K562 (cell line): ENCODE data around the gene COL25A1. TPM values are rescaled to one million over a fixed set of nuclear protein-coding genes. Genes with fewer than 3 reads are reported as not detected.

ENCODE experiments used
- ATAC-seq: fragments of 200-7000 bp; cut with Tn5 transposase; 3 replicates; pipeline ENCODE4 v1.9.1; 2020; ENCODE audit warnings: moderate library complexity
- BruUV-seq: library from RNA; stranded (reverse); fragments of 400-500 nt; replicated peaks from 2 replicates; lab custom pipeline; 2021; lab: Mats Ljungman, UMichigan
- CTCF ChIA-PET: fragments of 300-600 bp; formaldehyde crosslinking; extraction: SDS; loops from one replicate; lab custom pipeline; 2021; ENCODE audit warnings: low intra/inter-chr PET ratio; lab: Yijun Ruan, JAX
- POLR2A ChIA-PET: fragments of 300-600, 350-650 bp; sonication (Branson Sonifier 250); formaldehyde crosslinking; extraction: SDS; loops from one replicate; lab custom pipeline; 2021; ENCODE audit warnings: antibody characterized with exemption, inconsistent platforms; lab: Yijun Ruan, JAX
- DNase-seq, 4 experiments: peaks; one replicate each; pipeline versions ENCODE4 v3.0.0 to v3.0.0-alpha.2; 2011 to 2018; ENCODE audit warnings: low spot score in 3 of 4, mixed read lengths in 3 of 4; ENCODE audit errors: extremely low read depth in 1 of 4
- FAIRE-seq: peaks from 2 replicates; lab custom pipeline; 2011; peaks lifted over from hg19 to GRCh38; lab: Jason Lieb, UNC
- H2AFZ ChIP-seq: 2 replicates; pipeline ENCODE4 v1.6.0; 2011; ENCODE audit warnings: low read depth, low read length, control low read depth, inconsistent platforms
- H3K27ac ChIP-seq: fragments of 200-600 bp; 3 replicates; pipeline ENCODE4 v1.8.0; 2011; ENCODE audit warnings: low read depth, mild to moderate bottlenecking, control low read depth, inconsistent platforms, low read length, moderate library complexity, mixed read lengths; ENCODE audit errors: extremely low read depth
- H3K27me3 ChIP-seq, 2 experiments: fragments of 300-600 bp in 1 of 2; 2 replicates in 1 of 2; 3 replicates in 1 of 2; pipeline versions ENCODE4 v1.6.0 to v1.8.0; 2011; ENCODE audit warnings: inconsistent platforms in 2 of 2, low read length in 2 of 2, mild to moderate bottlenecking in 1 of 2, mixed read lengths in 1 of 2, moderate library complexity in 1 of 2; ENCODE audit not compliant: control insufficient read depth in 2 of 2, insufficient read depth in 2 of 2
- H3K36me3 ChIP-seq: fragments of 300-600 bp; 3 replicates; pipeline ENCODE4 v1.8.0; 2011; ENCODE audit warnings: mild to moderate bottlenecking, low read length, inconsistent platforms; ENCODE audit not compliant: control insufficient read depth, insufficient read depth
- H3K4me1 ChIP-seq, 2 experiments: fragments of 200-600 bp in 1 of 2; replicated peaks in 1 of 2; 2 replicates in 1 of 2; 3 replicates in 1 of 2; pipeline versions ENCODE4 v1.5.1 to v1.8.0; 2011; ENCODE audit warnings: inconsistent platforms in 2 of 2, low read length in 2 of 2, mild to moderate bottlenecking in 1 of 2, mixed read lengths in 1 of 2, moderate library complexity in 1 of 2; ENCODE audit not compliant: control insufficient read depth in 2 of 2, insufficient read depth in 2 of 2
- H3K4me2 ChIP-seq: 2 replicates; pipeline ENCODE4 v1.6.1; 2011; ENCODE audit warnings: low read length, control low read depth, inconsistent platforms, mixed read lengths; ENCODE audit not compliant: insufficient read depth
- H3K4me3 ChIP-seq: fragments of 200-600 bp; sonication (generic), shearing (Covaris generic); 2 replicates; pipeline ENCODE4 v1.5.1; 2016; ENCODE audit warnings: control low read depth, inconsistent platforms
- H3K79me2 ChIP-seq: fragments of 200-600 bp; 3 replicates; pipeline ENCODE4 v1.8.0; 2011; ENCODE audit warnings: low read length, inconsistent platforms; ENCODE audit not compliant: control insufficient read depth, insufficient read depth
- H3K9ac ChIP-seq, 2 experiments: 2 replicates each; pipeline versions ENCODE4 v1.6.0 to v1.6.1; 2011; ENCODE audit warnings: low read depth in 2 of 2, low read length in 2 of 2, control low read depth in 1 of 2, inconsistent platforms in 1 of 2, mild to moderate bottlenecking in 1 of 2, mixed read lengths in 1 of 2; ENCODE audit not compliant: insufficient read depth in 1 of 2
- H3K9me1 ChIP-seq: one replicate; pipeline ENCODE4 v1.6.0; 2011; ENCODE audit warnings: inconsistent platforms, mild to moderate bottlenecking, low read length, moderate library complexity; ENCODE audit not compliant: control insufficient read depth, insufficient read depth
- H3K9me3 ChIP-seq: replicated peaks from 2 replicates; pipeline ENCODE4 v1.5.1; 2011; ENCODE audit warnings: low read depth, low read length, inconsistent platforms; ENCODE audit not compliant: control insufficient read depth, insufficient read depth
- H4K20me1 ChIP-seq: replicated peaks from 2 replicates; pipeline ENCODE4 v1.6.1; 2011; ENCODE audit warnings: low read length, inconsistent platforms, mixed read lengths; ENCODE audit not compliant: control insufficient read depth, insufficient read depth
- ARID1B ChIP-seq: fragments of 450-650 bp; IDR thresholded peaks from 2 replicates; pipeline ENCODE4 v1.6.1; 2016; ENCODE audit warnings: antibody characterized with exemption, mild to moderate bottlenecking, inconsistent platforms
- BRD9 ChIP-seq: fragments of 450-650 bp; IDR thresholded peaks from 2 replicates; pipeline ENCODE4 v1.6.1; 2018; ENCODE audit warnings: low read depth; ENCODE audit not compliant: partially characterized antibody
- CBFA2T3 ChIP-seq: fragments of 450-650 bp; IDR thresholded peaks from 2 replicates; pipeline ENCODE4 v1.6.1; 2017
- CHD2 ChIP-seq: IDR thresholded peaks from 2 replicates; pipeline ENCODE4 v1.6.1; 2011; ENCODE audit warnings: low read depth, low read length
- HMG20B ChIP-seq: fragments of 250-450 bp; sonication (Bioruptor Pico); IDR thresholded peaks from 2 replicates; pipeline ENCODE4 v1.5.0; 2021; ENCODE audit warnings: mild to moderate bottlenecking
- JUNB ChIP-seq: fragments of 450-650 bp; formaldehyde crosslinking; conservative IDR thresholded peaks from 2 replicates; pipeline ENCODE4 v1.4.0; 2020; ENCODE audit warnings: mild to moderate bottlenecking
- KLF16 ChIP-seq: IDR thresholded peaks from 2 replicates; pipeline ENCODE4 v1.6.1; 2016; ENCODE audit warnings: antibody characterized with exemption
- POU5F1 ChIP-seq: fragments of 150-350 bp; IDR thresholded peaks from 2 replicates; pipeline ENCODE4 v1.6.1; 2014; ENCODE audit warnings: borderline replicate concordance, low read length, low read depth, mild to moderate bottlenecking; ENCODE audit not compliant: partially characterized antibody
- SPI1 ChIP-seq: IDR thresholded peaks from 2 replicates; pipeline ENCODE4 v1.6.1; 2011; ENCODE audit warnings: low read depth, low read length, control low read depth, borderline replicate concordance
- SRSF7 ChIP-seq: fragments of 200-400 bp; formaldehyde crosslinking; optimal IDR thresholded peaks from 2 replicates; pipeline ENCODE3; 2017; ENCODE audit warnings: mild to moderate bottlenecking, low read depth, low read length
- TCF3 ChIP-seq: sonication (generic); formaldehyde crosslinking; IDR thresholded peaks from 2 replicates; pipeline ENCODE4 v1.4.0; 2020; ENCODE audit warnings: mild to moderate bottlenecking, missing genetic modification reagents
- TEAD4 ChIP-seq, 2 experiments: sonication (generic) in 1 of 2; formaldehyde crosslinking in 1 of 2; IDR thresholded peaks; 2 replicates each; pipeline versions ENCODE4 v1.6.1 to v1.8.0; 2012 to 2022; ENCODE audit warnings: borderline replicate concordance in 1 of 2, inconsistent platforms in 1 of 2, low read length in 1 of 2, mild to moderate bottlenecking in 1 of 2, missing genetic modification reagents in 1 of 2
- ZKSCAN1 ChIP-seq: fragments of 150-350 bp; IDR thresholded peaks from 2 replicates; pipeline ENCODE4 v1.6.1; 2016; ENCODE audit warnings: low read depth, low read length
- ZNF766 ChIP-seq: fragments of 200-800 bp; sonication (Bioruptor generic); conservative IDR thresholded peaks from 2 replicates; pipeline ENCODE4 v1.6.1; 2016; ENCODE audit warnings: missing genetic modification characterization, missing compliant biosample characterization
- ZNF780A ChIP-seq: fragments of 250-450 bp; sonication (Bioruptor Pico); IDR thresholded peaks from 2 replicates; pipeline ENCODE4 v1.5.0; 2021; ENCODE audit warnings: mild to moderate bottlenecking
- WGBS: fragments of 100-300 bp; shearing (Covaris generic); methylation state at CpG from one replicate; pipeline ENCODE4 v1.1.6; 2016; ENCODE audit warnings: low coverage, mixed read lengths; ENCODE audit not compliant: insufficient coverage; ENCODE audit errors: missing lambda C conversion rate; 5-methylcytosine and 5-hydroxymethylcytosine counted together
- in situ Hi-C: fragments of 300-500 bp; cut with MboI; formaldehyde crosslinking; loops from 4 replicates; pipeline ENCODE4 v1.15.0; 2018; ENCODE audit warnings: inconsistent platforms, mixed read lengths
- intact Hi-C: fragments of 100-400 bp; cut with micrococcal nuclease; formaldehyde crosslinking; loops from 2 replicates; pipeline ENCODE4 v1.14.2; 2022
- polyA plus RNA-seq, 8 experiments: library from polyadenylated mRNA; depleted of rRNA in 4 of 8; stranded (reverse) in 5 of 8; unstranded in 3 of 8; fragments of >200 nt; fragmentation: Nextera tagmentation in 2 of 8; fragmentation: Illumina TruSeq in 1 of 8; extraction: Ambion mirVana in 2 of 8; extraction: Trizol in 1 of 8; gene quantifications; 2 replicates each; pipeline versions ENCODE4 v1.2.1 to v1.2.3, GENCODE V29; 2011 to 2014; ENCODE audit warnings: inconsistent platforms in 1 of 8, missing spikeins in 1 of 8
- total RNA-seq, 7 experiments: library from RNA; depleted of rRNA in 6 of 7; stranded (reverse); fragments of >200 nt in 6 of 7; fragmentation: Illumina TruSeq in 2 of 7; extraction: Trizol in 2 of 7; gene quantifications; 2 replicates each; pipeline versions ENCODE4 v1.2.1 to v1.2.3, GENCODE V29; 2011 to 2021; ENCODE audit warnings: low replicate concordance in 1 of 7

The COL25A1 gene
- total and polyA plus RNA-seq, 9 of the 15 experiments (the other 6 are each of a cell fraction or from before 2014, with no cell fraction given) = 0.03 to 0.62 (median 0.27) TPM

DNA sequence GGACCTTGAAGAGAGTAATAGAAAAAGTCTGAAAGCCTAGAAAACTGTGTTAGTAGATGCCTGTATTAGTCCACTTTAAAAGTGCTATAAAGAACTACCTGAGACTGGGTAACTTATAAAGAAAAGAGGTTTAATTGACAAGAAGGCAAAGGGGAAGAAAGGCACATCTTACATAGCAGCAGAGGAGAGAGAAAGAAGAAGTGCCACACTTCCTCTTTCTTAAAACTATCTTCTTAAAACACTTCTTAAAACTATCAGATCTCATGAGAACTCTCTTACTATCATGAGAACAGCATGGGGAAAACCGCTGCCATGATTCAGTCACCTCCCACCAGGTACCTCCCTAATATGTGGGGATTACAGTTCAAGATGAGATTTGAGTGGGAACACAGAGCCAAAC lies 18.8 kb upstream of the COL25A1 start:
- Histone ChIP-seq H3K9me1 (no peaks in the 10 kb centered on the region), H3K79me2 (no peaks in the 10 kb centered on the region), H3K27ac (no peak overlapping the region), H3K27me3 (no peaks in the 10 kb centered on the region; a peak in 1 of 5 replicates), H3K4me1 (no peaks in the 10 kb centered on the region), H3K4me2 (no peak overlapping the region)
- POLR2A ChIA-PET = no interaction called here
- 7% methylated on average over 1 of the region's 1 CpG for WGBS
- CTCF ChIA-PET = no interaction called here
- no peak for TF ChIP-seq JUNB (CRISPR knock-in tag)
- 0 out of 2 replicates have a peak, but pooled peaks have one; percentile 19 for TF ChIP-seq TEAD4 (IDR thresholded peaks at IDR 0.05; ENCODE audit: low read length)
- no peak for TF ChIP-seq TEAD4 (CRISPR knock-in tag; IDR thresholded peaks at IDR 0.05; ENCODE audit: borderline replicate concordance)
- no peak for TF ChIP-seq ZKSCAN1
- no peak for TF ChIP-seq BRD9
- peak; percentile 30; the same call in 1 of the 2 replicates for TF ChIP-seq ARID1B
- peak; percentile 23; the same call in 1 of the 2 replicates for TF ChIP-seq TCF3 (CRISPR knock-in tag)
- TF ChIP-seq ZNF780A (CRISPR knock-in tag) = no peak
- peak; percentile 19; the same call in 1 of the 2 replicates for TF ChIP-seq CBFA2T3
- TF ChIP-seq SRSF7 = no peak
- peak; percentile 38; the same call in 1 of the 2 replicates for TF ChIP-seq KLF16
- TF ChIP-seq HMG20B (CRISPR knock-in tag) = no peak
- TF ChIP-seq CHD2 = no peak
- TF ChIP-seq POU5F1 = no peak
- TF ChIP-seq SPI1 = peak; percentile 94
- peak; percentile 61; the same call in 1 of the 2 replicates for TF ChIP-seq ZNF766 (CRISPR knock-in tag)
- TF ChIP-seq, all 486 proteins: peak for 7
- no TSS peak for BruUV-seq
- ATAC-seq = no peak
- no peaks in the 10 kb centered on the region for H4K20me1 ChIP-seq
- no peak overlapping the region for H3K9ac ChIP-seq
- in situ Hi-C loops (loop anchor here (25.0 kb wide), 1 partner anchor 484 kb away; no protein-coding TSS in a partner anchor), intact Hi-C loops (no loop called here)
- no peak for DNase-seq
- no peak for FAIRE-seq
- H3K9me3 ChIP-seq = peaks cover 3% of the 10 kb centered on the region; the same call in 1 of the 2 replicates
- no peak overlapping the region for H2AFZ ChIP-seq
- H3K36me3 ChIP-seq = no peaks in the 10 kb centered on the region
- no peak overlapping the region for H3K4me3 ChIP-seq
